Neural progenitor cell (in vitro differentiated cells): ENCODE measurements around the gene CD63. TPM values are rescaled to one million over a fixed set of nuclear protein-coding genes. Genes with fewer than 3 reads are reported as not detected.

Experiments
- DNase-seq: peaks from one replicate; pipeline ENCODE4 v3.0.0-alpha.2; 2016; ENCODE audit warnings: low spot score
- H2AFZ ChIP-seq: fragments of 200-600 bp; sonication (generic); replicated peaks from 2 replicates; pipeline ENCODE4 v1.6.1; 2016; ENCODE audit warnings: antibody characterized with exemption
- H3F3A ChIP-seq: fragments of 200-600 bp; sonication (generic); 2 replicates; pipeline ENCODE4 v1.6.1; 2016; ENCODE audit warnings: antibody characterized with exemption, low read depth
- H3K27ac ChIP-seq: fragments of 200-600 bp; sonication (generic); 2 replicates; pipeline ENCODE4 v1.5.1; 2016; ENCODE audit warnings: mild to moderate bottlenecking
- H3K27me3 ChIP-seq: fragments of 200-600 bp; sonication (generic); 2 replicates; pipeline ENCODE4 v1.6.1; 2016; ENCODE audit warnings: mild to moderate bottlenecking, moderate library complexity
- H3K36me3 ChIP-seq: fragments of 200-600 bp; sonication (generic); 2 replicates; pipeline ENCODE4 v1.5.1; 2016
- H3K4me1 ChIP-seq: fragments of 200-600 bp; sonication (generic); 2 replicates; pipeline ENCODE4 v1.6.1; 2016; ENCODE audit warnings: mixed run types
- H3K4me2 ChIP-seq: fragments of 200-600 bp; sonication (generic); 2 replicates; pipeline ENCODE4 v1.6.1; 2016
- H3K4me3 ChIP-seq: fragments of 200-600 bp; sonication (generic); 2 replicates; pipeline ENCODE4 v1.5.1; 2016
- H3K79me2 ChIP-seq: fragments of 200-600 bp; sonication (generic); 2 replicates; pipeline ENCODE4 v1.6.1; 2016; ENCODE audit warnings: low read depth
- H3K9ac ChIP-seq: fragments of 200-600 bp; sonication (generic); 2 replicates; pipeline ENCODE4 v1.6.1; 2016
- H3K9me3 ChIP-seq: fragments of 200-600 bp; sonication (generic); 2 replicates; pipeline ENCODE4 v1.5.1; 2016; ENCODE audit warnings: low read depth
- H4K20me1 ChIP-seq: fragments of 200-600 bp; sonication (generic); 2 replicates; pipeline ENCODE4 v1.6.1; 2016; ENCODE audit warnings: low read depth
- H3K27ac Mint-ChIP-seq: 3 replicates; pipeline ENCODE4 v1.8.0; 2021; ENCODE audit warnings: mixed read lengths
- H3K27me3 Mint-ChIP-seq: 2 replicates; pipeline ENCODE4 v1.8.0; 2022; ENCODE audit warnings: low read depth, mild to moderate bottlenecking, inconsistent platforms, moderate library complexity, mixed read lengths; ENCODE audit not compliant: insufficient read depth
- H3K36me3 Mint-ChIP-seq: 3 replicates; pipeline ENCODE4 v1.8.0; 2021; ENCODE audit warnings: mixed read lengths
- H3K4me1 Mint-ChIP-seq: 3 replicates; pipeline ENCODE4 v1.8.0; 2021; ENCODE audit warnings: mixed read lengths
- H3K4me3 Mint-ChIP-seq: 3 replicates; pipeline ENCODE4 v1.8.0; 2021; ENCODE audit warnings: mild to moderate bottlenecking, moderate library complexity, mixed read lengths
- H3K9me3 Mint-ChIP-seq: 3 replicates; pipeline ENCODE4 v1.8.0; 2020; ENCODE audit warnings: mixed read lengths
- EZH2 ChIP-seq: fragments of 200-600 bp; sonication (generic); IDR thresholded peaks from 2 replicates; pipeline ENCODE4 v1.6.1; 2017; ENCODE audit warnings: antibody characterized with exemption, mild to moderate bottlenecking, moderate library complexity
- EZH2phosphoT487 ChIP-seq: fragments of 200-600 bp; sonication (generic); IDR thresholded peaks from 2 replicates; pipeline ENCODE4 v1.6.1; 2017; ENCODE audit warnings: antibody characterized with exemption
- total RNA-seq: library from RNA; depleted of rRNA; stranded (reverse); fragments of >200 nt; gene quantifications from 2 replicates; pipeline ENCODE4 v1.2.3, GENCODE V29; 2015; ENCODE audit warnings: low replicate concordance
- TF ChIP-seq, protein P1 (sequence below): fragments of 200-600 bp; sonication (generic); IDR thresholded peaks from 2 replicates; pipeline ENCODE4 v1.5.1; 2017; ENCODE audit warnings: antibody characterized with exemption, mild to moderate bottlenecking

CD63 gene
- total RNA-seq, 1 donor from 2014 or later = 305 TPM

GRCh38 chr12:55700255-55701018 is 28.4 kb downstream of the CD63 start:
- Histone ChIP-seq H3K36me3 (no peaks in the 10 kb centered on the region), H3K27me3 (no peaks in the 10 kb centered on the region), H3K9ac (no peak overlapping the region), H3K79me2 (peaks cover 20% of the 10 kb centered on the region), H3K9me3 (no peaks in the 10 kb centered on the region), H2AFZ (no peak overlapping the region), H3K4me2 (no peak overlapping the region), H3K4me3 (no peak overlapping the region), H3F3A (no peaks in the 10 kb centered on the region), H3K27ac (no peak overlapping the region), H4K20me1 (peaks cover 7% of the 10 kb centered on the region), H3K4me1 (peaks cover 7% of the 10 kb centered on the region)
- Mint-ChIP-seq H3K4me3 (no peak overlapping the region), H3K27me3 (peaks cover 4% of the 10 kb centered on the region), H3K4me1 (peaks cover 17% of the 10 kb centered on the region), H3K9me3 (no peaks in the 10 kb centered on the region), H3K36me3 (peaks cover 11% of the 10 kb centered on the region), H3K27ac (no peak overlapping the region)
- no peak for DNase-seq
- TF ChIP-seq EZH2 (no peak), EZH2phosphoT487 (no peak)
- TF ChIP-seq, protein P1, sequence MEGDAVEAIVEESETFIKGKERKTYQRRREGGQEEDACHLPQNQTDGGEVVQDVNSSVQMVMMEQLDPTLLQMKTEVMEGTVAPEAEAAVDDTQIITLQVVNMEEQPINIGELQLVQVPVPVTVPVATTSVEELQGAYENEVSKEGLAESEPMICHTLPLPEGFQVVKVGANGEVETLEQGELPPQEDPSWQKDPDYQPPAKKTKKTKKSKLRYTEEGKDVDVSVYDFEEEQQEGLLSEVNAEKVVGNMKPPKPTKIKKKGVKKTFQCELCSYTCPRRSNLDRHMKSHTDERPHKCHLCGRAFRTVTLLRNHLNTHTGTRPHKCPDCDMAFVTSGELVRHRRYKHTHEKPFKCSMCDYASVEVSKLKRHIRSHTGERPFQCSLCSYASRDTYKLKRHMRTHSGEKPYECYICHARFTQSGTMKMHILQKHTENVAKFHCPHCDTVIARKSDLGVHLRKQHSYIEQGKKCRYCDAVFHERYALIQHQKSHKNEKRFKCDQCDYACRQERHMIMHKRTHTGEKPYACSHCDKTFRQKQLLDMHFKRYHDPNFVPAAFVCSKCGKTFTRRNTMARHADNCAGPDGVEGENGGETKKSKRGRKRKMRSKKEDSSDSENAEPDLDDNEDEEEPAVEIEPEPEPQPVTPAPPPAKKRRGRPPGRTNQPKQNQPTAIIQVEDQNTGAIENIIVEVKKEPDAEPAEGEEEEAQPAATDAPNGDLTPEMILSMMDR = no peak

DNA sequence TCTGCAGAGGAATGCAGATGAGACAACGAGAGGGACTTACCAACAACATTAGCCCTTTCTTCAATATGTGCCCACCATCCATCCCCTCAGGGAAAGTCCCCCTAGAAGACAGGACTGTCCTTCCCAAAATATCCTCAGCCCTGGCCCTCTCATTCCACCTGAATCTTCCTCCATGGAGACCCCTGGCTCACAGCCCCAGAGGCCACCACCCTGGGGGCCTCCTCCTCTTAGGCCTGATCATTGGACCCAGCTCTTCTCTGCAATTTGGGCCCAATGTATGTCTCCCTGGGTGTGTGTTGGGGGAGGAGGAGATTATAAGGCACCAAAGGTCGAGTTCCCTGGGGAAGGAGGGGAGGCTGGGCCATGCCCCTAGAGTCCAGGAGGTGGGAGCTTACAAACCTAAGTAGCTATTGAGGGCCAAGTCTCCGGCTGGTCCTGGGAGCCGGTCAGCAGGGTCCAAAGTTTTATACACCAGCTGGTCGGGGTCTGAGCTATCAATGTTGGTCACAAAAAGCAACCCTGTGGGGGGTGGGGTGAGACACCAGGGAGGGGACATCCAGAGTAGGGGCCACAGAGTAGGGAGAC is 29.2 kb downstream of the CD63 start:
- H3K36me3 ChIP-seq = no peaks in the 10 kb centered on the region
- H2AFZ ChIP-seq = no peak overlapping the region
- H3K4me1 Mint-ChIP-seq = peaks cover 10% of the 10 kb centered on the region
- no peak overlapping the region for H3K27ac Mint-ChIP-seq
- DNase-seq = no peak
- no peaks in the 10 kb centered on the region for H3F3A ChIP-seq
- no peaks in the 10 kb centered on the region for H3K27me3 ChIP-seq
- no peak overlapping the region for H3K9ac ChIP-seq
- H3K4me3 ChIP-seq = no peak overlapping the region
- no peaks in the 10 kb centered on the region for H3K9me3 ChIP-seq
- H3K36me3 Mint-ChIP-seq = peaks cover 14% of the 10 kb centered on the region
- no peak overlapping the region for H3K4me3 Mint-ChIP-seq
- TF ChIP-seq EZH2 (no peak), EZH2phosphoT487 (no peak)
- TF ChIP-seq, protein P1 = no peak
- no peaks in the 10 kb centered on the region for H4K20me1 ChIP-seq
- H3K9me3 Mint-ChIP-seq = no peaks in the 10 kb centered on the region
- peaks cover 3% of the 10 kb centered on the region for H3K27me3 Mint-ChIP-seq
- peaks cover 11% of the 10 kb centered on the region for H3K79me2 ChIP-seq
- no peak overlapping the region for H3K27ac ChIP-seq
- no peak overlapping the region for H3K4me2 ChIP-seq
- H3K4me1 ChIP-seq = no peaks in the 10 kb centered on the region

DNA sequence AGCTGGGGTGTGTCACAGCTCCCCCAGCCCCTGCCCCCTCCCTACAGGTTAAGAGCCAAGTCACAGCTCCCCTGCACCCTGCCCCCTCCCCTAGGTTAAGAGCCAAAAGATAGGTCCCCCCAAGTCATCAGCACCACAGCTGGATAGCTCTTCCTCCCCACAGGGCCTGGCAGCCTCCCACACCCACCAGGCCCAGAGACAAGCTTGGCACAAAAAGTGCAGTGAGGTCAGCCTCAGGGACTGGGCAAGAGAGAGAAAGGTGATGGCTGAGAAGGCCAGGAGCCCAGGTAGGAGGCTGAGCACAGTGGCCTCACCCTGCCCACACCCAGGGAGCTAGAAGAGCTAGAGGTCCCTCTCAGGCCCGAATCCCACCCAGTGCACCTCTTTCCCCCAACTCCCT is 29.8 kb downstream of the CD63 start:
- peaks cover 14% of the 10 kb centered on the region for H3K36me3 Mint-ChIP-seq
- H3K4me1 ChIP-seq = no peaks in the 10 kb centered on the region
- H3K27me3 Mint-ChIP-seq = peaks cover under 1% of the 10 kb centered on the region
- H3K4me3 ChIP-seq = no peak overlapping the region
- H3K9me3 ChIP-seq = no peaks in the 10 kb centered on the region
- H3K79me2 ChIP-seq = peaks cover 5% of the 10 kb centered on the region
- no peaks in the 10 kb centered on the region for H3K36me3 ChIP-seq
- H3K27ac Mint-ChIP-seq = no peak overlapping the region
- no peaks in the 10 kb centered on the region for H3F3A ChIP-seq
- peaks cover 4% of the 10 kb centered on the region for H3K4me1 Mint-ChIP-seq
- no peaks in the 10 kb centered on the region for H3K27me3 ChIP-seq
- no peak overlapping the region for H3K9ac ChIP-seq
- no peak overlapping the region for H3K27ac ChIP-seq
- H2AFZ ChIP-seq = no peak overlapping the region
- no peak overlapping the region for H3K4me3 Mint-ChIP-seq
- TF ChIP-seq, protein P1 = no peak
- TF ChIP-seq EZH2 = no peak
- no peak for TF ChIP-seq EZH2phosphoT487
- H4K20me1 ChIP-seq = no peaks in the 10 kb centered on the region
- no peak overlapping the region for H3K4me2 ChIP-seq
- DNase-seq = no peak
- no peaks in the 10 kb centered on the region for H3K9me3 Mint-ChIP-seq
